Sigmoid colon (tissue), 4 donors: Measurements from ENCODE around the gene HSPA4.

Experiments
- EP300 ChIP-seq, 4 donors: sonication (generic); formaldehyde crosslinking; IDR thresholded peaks; one replicate each; pipeline ENCODE4 v1.6.1; 2017; ENCODE audit warnings: antibody characterized with exemption in 4 of 4
- POLR2A ChIP-seq, 2 donors: fragments of 450-650 bp; IDR thresholded peaks; one replicate each; pipeline ENCODE4 v1.6.1; 2016; ENCODE audit warnings: antibody characterized with exemption in 2 of 2, mild to moderate bottlenecking in 2 of 2, moderate library complexity in 2 of 2
- POLR2AphosphoS5 ChIP-seq, 4 donors: sonication (generic); formaldehyde crosslinking; IDR thresholded peaks; one replicate each; pipeline ENCODE4 v1.6.1; 2017; ENCODE audit warnings: antibody characterized with exemption in 4 of 4
- TF ChIP-seq, protein P1 (sequence below), 4 experiments: fragments of 450-650 bp in 3 of 4; fragments of 200-600 bp in 1 of 4; IDR thresholded peaks; one replicate each; pipeline ENCODE4 v1.5.1; 2016 to 2019; ENCODE audit warnings: antibody characterized with exemption in 4 of 4, mild to moderate bottlenecking in 3 of 4, moderate library complexity in 2 of 4

DNA sequence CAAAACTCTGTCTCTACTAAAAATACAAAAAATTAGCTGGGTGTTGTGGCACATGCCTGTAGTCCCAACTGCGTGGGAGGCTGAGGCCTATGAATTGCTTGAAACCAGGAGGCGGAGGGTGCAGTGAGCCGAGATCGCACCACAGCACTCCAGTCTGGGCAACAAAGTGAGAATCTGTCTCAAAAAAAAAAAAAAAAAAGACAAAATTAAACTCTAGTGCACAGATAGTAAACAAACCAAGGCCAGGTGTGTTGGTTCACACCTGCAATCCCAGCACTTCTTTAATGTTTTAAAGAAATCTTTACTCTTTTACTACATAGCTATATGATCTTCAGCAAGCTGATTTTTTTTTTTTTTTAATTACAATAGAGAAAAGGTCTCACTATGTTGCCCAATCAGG lies 33.8 kb upstream of the HSPA4 start:
- TF ChIP-seq, protein P1, sequence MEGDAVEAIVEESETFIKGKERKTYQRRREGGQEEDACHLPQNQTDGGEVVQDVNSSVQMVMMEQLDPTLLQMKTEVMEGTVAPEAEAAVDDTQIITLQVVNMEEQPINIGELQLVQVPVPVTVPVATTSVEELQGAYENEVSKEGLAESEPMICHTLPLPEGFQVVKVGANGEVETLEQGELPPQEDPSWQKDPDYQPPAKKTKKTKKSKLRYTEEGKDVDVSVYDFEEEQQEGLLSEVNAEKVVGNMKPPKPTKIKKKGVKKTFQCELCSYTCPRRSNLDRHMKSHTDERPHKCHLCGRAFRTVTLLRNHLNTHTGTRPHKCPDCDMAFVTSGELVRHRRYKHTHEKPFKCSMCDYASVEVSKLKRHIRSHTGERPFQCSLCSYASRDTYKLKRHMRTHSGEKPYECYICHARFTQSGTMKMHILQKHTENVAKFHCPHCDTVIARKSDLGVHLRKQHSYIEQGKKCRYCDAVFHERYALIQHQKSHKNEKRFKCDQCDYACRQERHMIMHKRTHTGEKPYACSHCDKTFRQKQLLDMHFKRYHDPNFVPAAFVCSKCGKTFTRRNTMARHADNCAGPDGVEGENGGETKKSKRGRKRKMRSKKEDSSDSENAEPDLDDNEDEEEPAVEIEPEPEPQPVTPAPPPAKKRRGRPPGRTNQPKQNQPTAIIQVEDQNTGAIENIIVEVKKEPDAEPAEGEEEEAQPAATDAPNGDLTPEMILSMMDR (IDR thresholded peaks at IDR 0.05): no peak
- TF ChIP-seq POLR2A (IDR thresholded peaks at IDR 0.05): no peak
- TF ChIP-seq POLR2AphosphoS5 (IDR thresholded peaks at IDR 0.05): no peak
- TF ChIP-seq EP300 (IDR thresholded peaks at IDR 0.05): no peak
